Thoracic aorta (tissue), 2 donors: ENCODE results near the gene LAMA5. TPM values are rescaled to one million over a fixed set of nuclear protein-coding genes. Genes with fewer than 3 reads are reported as not detected.

Experiments
- ATAC-seq: fragments of 150-250 bp; one replicate; pipeline ENCODE4 v1.8.0; 2017; ENCODE audit warnings: low read depth; ENCODE audit not compliant: insufficient number of reproducible peaks, low FRiP score
- DNase-seq: peaks from one replicate; pipeline ENCODE4 v3.0.0-alpha.2; 2020; ENCODE audit warnings: low spot score
- H3K27ac ChIP-seq, 2 donors: fragments of 200-600 bp; sonication (generic); 1 replicate in 1 of 2; 2 replicates in 1 of 2; pipeline ENCODE4 v1.5.1; 2016; ENCODE audit warnings: mild to moderate bottlenecking in 2 of 2, moderate library complexity in 2 of 2
- H3K27me3 ChIP-seq: fragments of 200-600 bp; sonication (generic); replicated peaks from 2 replicates; pipeline ENCODE4 v1.6.0; 2016; ENCODE audit warnings: mild to moderate bottlenecking; ENCODE audit not compliant: insufficient read depth
- H3K36me3 ChIP-seq: fragments of 200-600 bp; sonication (generic); one replicate; pipeline ENCODE4 v1.5.1; 2016
- H3K4me1 ChIP-seq, 2 donors: fragments of 200-600 bp; sonication (generic); 1 replicate in 1 of 2; 2 replicates in 1 of 2; pipeline versions ENCODE4 v1.5.1 to v1.6.0; 2016; ENCODE audit warnings: low read depth in 2 of 2, mild to moderate bottlenecking in 1 of 2; ENCODE audit not compliant: control insufficient read depth in 1 of 2
- H3K4me3 ChIP-seq: fragments of 200-600 bp; sonication (generic); 2 replicates; pipeline ENCODE4 v1.5.1; 2016; ENCODE audit warnings: mild to moderate bottlenecking
- H3K9me3 ChIP-seq: fragments of 200-600 bp; sonication (generic); 2 replicates; pipeline ENCODE4 v1.5.1; 2016
- total RNA-seq, 2 donors: library from RNA; depleted of rRNA; stranded (reverse); fragments of >200 nt; gene quantifications; one replicate each; pipeline versions ENCODE4 v1.1.0 to v1.2.3, GENCODE V29; 2016
- TF ChIP-seq, protein P1 (sequence below): fragments of 200-600 bp; sonication (generic); IDR thresholded peaks from one replicate; pipeline ENCODE4 v1.5.1; 2019; ENCODE audit warnings: antibody characterized with exemption

LAMA5 gene, protein sequence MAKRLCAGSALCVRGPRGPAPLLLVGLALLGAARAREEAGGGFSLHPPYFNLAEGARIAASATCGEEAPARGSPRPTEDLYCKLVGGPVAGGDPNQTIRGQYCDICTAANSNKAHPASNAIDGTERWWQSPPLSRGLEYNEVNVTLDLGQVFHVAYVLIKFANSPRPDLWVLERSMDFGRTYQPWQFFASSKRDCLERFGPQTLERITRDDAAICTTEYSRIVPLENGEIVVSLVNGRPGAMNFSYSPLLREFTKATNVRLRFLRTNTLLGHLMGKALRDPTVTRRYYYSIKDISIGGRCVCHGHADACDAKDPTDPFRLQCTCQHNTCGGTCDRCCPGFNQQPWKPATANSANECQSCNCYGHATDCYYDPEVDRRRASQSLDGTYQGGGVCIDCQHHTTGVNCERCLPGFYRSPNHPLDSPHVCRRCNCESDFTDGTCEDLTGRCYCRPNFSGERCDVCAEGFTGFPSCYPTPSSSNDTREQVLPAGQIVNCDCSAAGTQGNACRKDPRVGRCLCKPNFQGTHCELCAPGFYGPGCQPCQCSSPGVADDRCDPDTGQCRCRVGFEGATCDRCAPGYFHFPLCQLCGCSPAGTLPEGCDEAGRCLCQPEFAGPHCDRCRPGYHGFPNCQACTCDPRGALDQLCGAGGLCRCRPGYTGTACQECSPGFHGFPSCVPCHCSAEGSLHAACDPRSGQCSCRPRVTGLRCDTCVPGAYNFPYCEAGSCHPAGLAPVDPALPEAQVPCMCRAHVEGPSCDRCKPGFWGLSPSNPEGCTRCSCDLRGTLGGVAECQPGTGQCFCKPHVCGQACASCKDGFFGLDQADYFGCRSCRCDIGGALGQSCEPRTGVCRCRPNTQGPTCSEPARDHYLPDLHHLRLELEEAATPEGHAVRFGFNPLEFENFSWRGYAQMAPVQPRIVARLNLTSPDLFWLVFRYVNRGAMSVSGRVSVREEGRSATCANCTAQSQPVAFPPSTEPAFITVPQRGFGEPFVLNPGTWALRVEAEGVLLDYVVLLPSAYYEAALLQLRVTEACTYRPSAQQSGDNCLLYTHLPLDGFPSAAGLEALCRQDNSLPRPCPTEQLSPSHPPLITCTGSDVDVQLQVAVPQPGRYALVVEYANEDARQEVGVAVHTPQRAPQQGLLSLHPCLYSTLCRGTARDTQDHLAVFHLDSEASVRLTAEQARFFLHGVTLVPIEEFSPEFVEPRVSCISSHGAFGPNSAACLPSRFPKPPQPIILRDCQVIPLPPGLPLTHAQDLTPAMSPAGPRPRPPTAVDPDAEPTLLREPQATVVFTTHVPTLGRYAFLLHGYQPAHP (N-terminal part only)
- total RNA-seq: 100 to 1,000 TPM; 289 to 333 TPM

DNA sequence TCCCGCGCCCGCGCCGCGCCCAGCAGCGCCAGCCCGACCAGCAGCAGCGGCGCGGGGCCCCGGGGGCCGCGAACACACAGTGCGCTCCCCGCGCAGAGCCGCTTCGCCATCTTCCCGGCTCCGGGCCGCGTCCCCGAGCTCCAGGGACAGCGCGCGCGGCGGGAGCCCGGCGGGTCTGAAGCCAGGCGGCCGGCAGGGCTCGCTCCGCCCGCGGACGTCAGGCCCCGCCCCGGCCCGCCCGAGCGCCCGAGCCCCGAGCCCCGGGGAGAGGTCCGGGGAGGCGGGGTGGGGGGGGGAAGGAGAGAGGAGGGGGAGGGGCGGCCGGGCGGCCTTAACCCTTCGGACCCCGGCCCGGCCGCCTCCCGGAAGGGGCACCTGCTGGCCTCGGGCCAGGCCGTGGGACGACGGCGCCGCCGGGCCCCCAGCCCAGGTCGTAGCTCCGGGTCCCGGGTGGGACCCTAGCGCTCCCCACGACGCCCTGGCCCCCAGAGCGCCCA lies at the start of gene LAMA5:
Gene LAMA5, minus strand, starts transcription at position 177 of the 497 bp plus-strand sequence. Its CDS starts 67 bp downstream, at position 110.
- ATAC-seq: no peak
- Histone ChIP-seq H3K27ac (peak within 1 kb of the TSS; percentile 83 to 95), H3K27me3 (no peaks in the 10 kb centered on the region), H3K9me3 (no peaks in the 10 kb centered on the region), H3K4me1 (peaks cover 56 to 92% of the 10 kb centered on the region in 2 donors), H3K36me3 (no peaks in the 10 kb centered on the region), H3K4me3 (peak within 1 kb of the TSS; percentile 97)
- DNase-seq: no peak
- TF ChIP-seq, protein P1, sequence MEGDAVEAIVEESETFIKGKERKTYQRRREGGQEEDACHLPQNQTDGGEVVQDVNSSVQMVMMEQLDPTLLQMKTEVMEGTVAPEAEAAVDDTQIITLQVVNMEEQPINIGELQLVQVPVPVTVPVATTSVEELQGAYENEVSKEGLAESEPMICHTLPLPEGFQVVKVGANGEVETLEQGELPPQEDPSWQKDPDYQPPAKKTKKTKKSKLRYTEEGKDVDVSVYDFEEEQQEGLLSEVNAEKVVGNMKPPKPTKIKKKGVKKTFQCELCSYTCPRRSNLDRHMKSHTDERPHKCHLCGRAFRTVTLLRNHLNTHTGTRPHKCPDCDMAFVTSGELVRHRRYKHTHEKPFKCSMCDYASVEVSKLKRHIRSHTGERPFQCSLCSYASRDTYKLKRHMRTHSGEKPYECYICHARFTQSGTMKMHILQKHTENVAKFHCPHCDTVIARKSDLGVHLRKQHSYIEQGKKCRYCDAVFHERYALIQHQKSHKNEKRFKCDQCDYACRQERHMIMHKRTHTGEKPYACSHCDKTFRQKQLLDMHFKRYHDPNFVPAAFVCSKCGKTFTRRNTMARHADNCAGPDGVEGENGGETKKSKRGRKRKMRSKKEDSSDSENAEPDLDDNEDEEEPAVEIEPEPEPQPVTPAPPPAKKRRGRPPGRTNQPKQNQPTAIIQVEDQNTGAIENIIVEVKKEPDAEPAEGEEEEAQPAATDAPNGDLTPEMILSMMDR: no peak

DNA sequence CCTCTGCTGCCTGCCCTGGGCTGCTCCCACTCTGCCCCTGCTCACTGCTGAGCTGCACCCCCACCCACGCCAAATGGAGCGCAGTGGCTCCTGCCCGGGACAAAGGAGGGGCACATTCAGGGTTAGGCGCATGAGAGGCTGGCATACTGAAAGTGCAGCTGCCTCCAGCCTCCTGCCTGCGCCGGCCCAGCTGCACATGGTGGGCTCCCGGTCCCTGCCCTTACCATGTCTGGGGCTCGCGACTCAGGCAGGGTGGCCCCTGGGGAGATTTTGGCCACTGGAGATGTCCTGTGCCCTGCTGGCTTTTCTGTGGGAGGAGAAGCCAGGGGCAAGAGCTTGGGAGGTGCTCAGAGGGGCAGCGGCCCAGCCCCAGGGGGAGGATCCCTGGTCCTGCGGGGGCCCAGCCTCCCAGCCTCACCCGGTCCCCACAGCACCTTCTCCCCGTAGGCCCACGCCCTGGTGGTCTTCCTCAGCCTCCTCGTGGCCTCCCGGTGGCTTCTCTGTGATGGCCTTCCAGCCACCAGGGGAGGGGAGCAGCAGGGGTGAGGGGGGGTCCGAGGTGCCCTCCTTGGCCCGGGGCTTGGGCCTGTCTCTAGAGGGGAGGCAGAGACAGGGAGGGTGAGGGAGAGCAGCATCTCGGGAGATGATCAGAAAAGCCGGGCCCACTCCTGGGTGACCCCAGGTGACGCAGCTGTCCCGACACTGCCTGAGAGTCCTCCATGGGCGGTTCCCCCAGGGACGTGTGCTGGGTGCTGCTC lies 48.4 kb upstream of the LAMA5 start:
- no peaks in the 10 kb centered on the region for H3K4me1 ChIP-seq
- no peak overlapping the region for H3K4me3 ChIP-seq
- TF ChIP-seq, protein P1: no peak
- no peak for ATAC-seq
- no peaks in the 10 kb centered on the region for H3K9me3 ChIP-seq
- H3K36me3 ChIP-seq: no peaks in the 10 kb centered on the region
- no peaks in the 10 kb centered on the region for H3K27me3 ChIP-seq
- no peak overlapping the region for H3K27ac ChIP-seq
- DNase-seq: no peak

DNA sequence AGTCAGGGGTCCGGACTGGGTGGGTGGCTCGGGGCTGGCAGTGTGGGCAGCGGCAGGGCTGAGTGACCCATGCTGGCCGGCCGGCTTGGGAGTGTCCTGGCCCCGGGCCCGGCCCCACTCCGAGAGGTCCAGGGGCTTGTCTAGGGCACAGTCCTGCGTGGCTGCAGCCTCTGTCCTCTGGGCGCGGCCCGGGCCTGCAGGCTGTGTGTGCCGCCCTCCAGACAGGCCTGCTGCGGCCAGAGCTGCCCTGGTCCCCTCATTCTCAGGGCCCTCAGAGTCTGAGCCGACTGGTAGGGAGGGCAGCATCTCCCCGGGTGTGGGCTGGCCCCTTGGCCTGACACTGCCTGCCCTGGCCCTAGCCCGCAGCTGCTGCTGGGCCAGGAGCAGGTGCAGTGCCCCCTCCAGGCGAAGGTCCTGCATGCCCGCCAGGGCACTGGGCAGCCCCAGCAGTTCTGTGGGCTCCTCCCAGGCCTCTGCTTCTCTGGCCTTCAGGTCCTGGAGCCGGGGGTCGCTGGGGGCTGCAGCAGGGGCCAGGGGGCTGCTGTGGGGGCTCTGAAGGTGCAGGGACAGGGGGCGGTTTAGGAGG lies 46.9 kb upstream of the LAMA5 start:
- H3K9me3 ChIP-seq: no peaks in the 10 kb centered on the region
- H3K36me3 ChIP-seq: no peaks in the 10 kb centered on the region
- no peaks in the 10 kb centered on the region for H3K4me1 ChIP-seq
- TF ChIP-seq, protein P1: no peak
- no peak overlapping the region for H3K27ac ChIP-seq
- H3K4me3 ChIP-seq: no peak overlapping the region
- no peaks in the 10 kb centered on the region for H3K27me3 ChIP-seq
- ATAC-seq (no peak), DNase-seq (no peak)

DNA sequence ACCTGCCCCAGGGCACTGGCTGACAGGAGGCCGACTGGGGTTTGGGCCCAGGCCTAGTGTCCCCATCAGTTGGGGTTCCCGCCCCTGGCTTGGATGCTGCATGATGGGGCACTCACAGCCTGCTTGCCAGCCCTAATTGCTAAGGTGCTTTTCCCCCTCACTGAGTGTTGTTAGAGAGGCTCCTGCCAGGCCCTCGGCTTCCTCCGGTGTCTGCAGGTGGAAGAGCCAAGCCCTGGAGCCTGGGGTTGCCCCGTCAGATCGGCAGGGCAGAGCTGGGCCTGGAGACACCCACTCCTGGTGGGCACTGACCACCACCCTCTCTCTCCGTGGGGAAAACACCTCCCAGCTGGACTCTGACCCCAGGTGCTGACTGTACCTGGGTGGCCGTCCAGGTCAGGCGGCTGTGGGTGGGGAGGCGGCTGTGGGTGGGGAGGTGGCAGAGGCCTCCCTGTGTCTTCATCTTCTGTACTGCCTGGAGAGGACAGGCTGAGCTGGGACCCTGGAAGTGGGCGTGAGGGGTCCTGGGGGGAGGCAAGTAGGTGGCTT lies 46.0 kb upstream of the LAMA5 start:
- DNase-seq (no peak), ATAC-seq (no peak)
- Histone ChIP-seq H3K4me1 (no peaks in the 10 kb centered on the region), H3K4me3 (no peak overlapping the region), H3K27ac (no peak overlapping the region), H3K27me3 (no peaks in the 10 kb centered on the region), H3K36me3 (no peaks in the 10 kb centered on the region), H3K9me3 (no peaks in the 10 kb centered on the region)
- TF ChIP-seq, protein P1: no peak
